H1 (cell line): ENCODE data around the gene PRTG. TPM values are rescaled to one million over a fixed set of nuclear protein-coding genes. Genes with fewer than 3 reads are reported as not detected.

Source experiments
- CTCF ChIA-PET: fragments of 300-600 bp; sonication (Branson Sonifier 250); formaldehyde crosslinking; loops from one replicate; lab custom pipeline; 2021; ENCODE audit not compliant: partially characterized antibody; lab: Charles Lee
- POLR2A ChIA-PET: fragments of 300-600 bp; sonication (Branson Sonifier 250); formaldehyde crosslinking; loops from one replicate; lab custom pipeline; 2021; ENCODE audit warnings: inconsistent platforms; ENCODE audit not compliant: partially characterized antibody; lab: Charles Lee
- DNase-seq, 2 experiments: peaks; one replicate each; pipeline versions ENCODE4 v3.0.0 to v3.0.0-alpha.2; 2010 to 2022; ENCODE audit warnings: low spot score in 2 of 2, low read depth in 1 of 2, mixed read lengths in 1 of 2
- FAIRE-seq: peaks from 2 replicates; lab custom pipeline; 2011; peaks lifted over from hg19 to GRCh38; lab: Jason Lieb, UNC
- H2AFZ ChIP-seq: 2 replicates; pipeline ENCODE4 v1.8.1; 2012; ENCODE audit warnings: low read length, inconsistent platforms
- H2AK5ac ChIP-seq: 2 replicates; pipeline ENCODE4 v1.6.1; 2013; ENCODE audit warnings: low read depth, low read length
- H2BK120ac ChIP-seq: replicated peaks from 2 replicates; pipeline ENCODE3; 2013; ENCODE audit warnings: low read depth, low read length, inconsistent platforms
- H2BK12ac ChIP-seq: 2 replicates; pipeline ENCODE4 v1.6.1; 2013; ENCODE audit warnings: low read depth, low read length
- H2BK15ac ChIP-seq: 2 replicates; pipeline ENCODE4 v1.6.1; 2013; ENCODE audit warnings: low read length
- H2BK20ac ChIP-seq: 2 replicates; pipeline ENCODE4 v1.6.1; 2013; ENCODE audit warnings: low read length
- H2BK5ac ChIP-seq: 2 replicates; pipeline ENCODE4 v1.6.1; 2013; ENCODE audit warnings: low read depth, low read length
- H3K14ac ChIP-seq: 2 replicates; pipeline ENCODE4 v1.6.1; 2013; ENCODE audit warnings: inconsistent platforms; ENCODE audit not compliant: insufficient read length
- H3K18ac ChIP-seq: 2 replicates; pipeline ENCODE4 v1.6.1; 2013; ENCODE audit warnings: low read length; ENCODE audit errors: extremely low read depth
- H3K23ac ChIP-seq: 2 replicates; pipeline ENCODE4 v1.6.1; 2013; ENCODE audit warnings: inconsistent platforms; ENCODE audit not compliant: insufficient read length
- H3K23me2 ChIP-seq: 2 replicates; pipeline ENCODE4 v1.6.1; 2013; ENCODE audit warnings: low read depth, low read length
- H3K27ac ChIP-seq: 2 replicates; pipeline ENCODE4 v1.6.1; 2011; ENCODE audit warnings: low read depth, low read length, inconsistent platforms
- H3K27me3 ChIP-seq, 4 experiments: replicated peaks in 1 of 4; 1 replicate in 1 of 4; 2 replicates in 3 of 4; pipeline versions ENCODE4 v1.6.1 to v1.8.1; 2011 to 2013; ENCODE audit warnings: low read length in 3 of 4, mild to moderate bottlenecking in 3 of 4, inconsistent platforms in 2 of 4, mixed read lengths in 2 of 4, moderate library complexity in 1 of 4; ENCODE audit not compliant: control insufficient read depth in 3 of 4, insufficient read depth in 3 of 4; ENCODE audit errors: extremely low read depth in 1 of 4
- H3K36me3 ChIP-seq, 4 experiments: 2 replicates each; pipeline versions ENCODE4 v1.6.1 to v1.8.1; 2011 to 2013; ENCODE audit warnings: mild to moderate bottlenecking in 4 of 4, low read length in 3 of 4, moderate library complexity in 2 of 4, control low read depth in 1 of 4, inconsistent platforms in 1 of 4; ENCODE audit not compliant: insufficient read depth in 4 of 4, control insufficient read depth in 2 of 4
- H3K4ac ChIP-seq: replicated peaks from 2 replicates; pipeline ENCODE3; 2013; ENCODE audit warnings: low read length, low read depth, mixed read lengths, inconsistent platforms; ENCODE audit not compliant: insufficient read length
- H3K4me1 ChIP-seq, 4 experiments: replicated peaks in 1 of 4; 1 replicate in 1 of 4; 2 replicates in 3 of 4; pipeline versions ENCODE4 v1.6.1 to v1.8.1; 2011 to 2013; ENCODE audit warnings: low read length in 3 of 4, inconsistent platforms in 2 of 4, mixed read lengths in 1 of 4; ENCODE audit not compliant: insufficient read depth in 4 of 4, control insufficient read depth in 3 of 4
- H3K4me2 ChIP-seq, 2 experiments: 2 replicates each; pipeline versions ENCODE4 v1.6.1 to v1.8.1; 2011 to 2013; ENCODE audit warnings: low read depth in 2 of 2, low read length in 2 of 2, control low read depth in 1 of 2, inconsistent platforms in 1 of 2, mild to moderate bottlenecking in 1 of 2; ENCODE audit not compliant: insufficient read depth in 1 of 2
- H3K4me3 ChIP-seq, 4 experiments: fragments of 200-600, 300-600 bp in 1 of 4; sonication (generic), shearing (Covaris generic), sonication (Bioruptor Twin) in 1 of 4; 2 replicates each; pipeline versions ENCODE4 v1.5.1 to v1.8.1; 2011 to 2016; ENCODE audit warnings: low read length in 4 of 4, low read depth in 3 of 4, control low read depth in 2 of 4, inconsistent platforms in 2 of 4, mild to moderate bottlenecking in 2 of 4, mixed read lengths in 1 of 4, moderate library complexity in 1 of 4; ENCODE audit not compliant: insufficient read depth in 2 of 4; ENCODE audit errors: extremely low read depth in 1 of 4
- H3K56ac ChIP-seq: replicated peaks from 2 replicates; pipeline ENCODE3; 2013; ENCODE audit warnings: low read depth, mild to moderate bottlenecking, mixed read lengths, low read length, inconsistent platforms; ENCODE audit not compliant: insufficient read length
- H3K79me1 ChIP-seq: 2 replicates; pipeline ENCODE4 v1.6.1; 2013; ENCODE audit warnings: low read depth, low read length, control low read depth
- H3K79me2 ChIP-seq, 2 experiments: 2 replicates each; pipeline versions ENCODE4 v1.6.1 to v1.8.1; 2012 to 2013; ENCODE audit warnings: low read length in 2 of 2, mild to moderate bottlenecking in 2 of 2, inconsistent platforms in 1 of 2; ENCODE audit not compliant: insufficient read depth in 2 of 2, control insufficient read depth in 1 of 2
- H3K9ac ChIP-seq, 4 experiments: replicated peaks in 1 of 4; 1 replicate in 1 of 4; 2 replicates in 3 of 4; pipeline versions ENCODE4 v1.6.1 to v1.8.1; 2011 to 2013; ENCODE audit warnings: low read depth in 3 of 4, low read length in 3 of 4, control low read depth in 2 of 4, mild to moderate bottlenecking in 2 of 4, moderate library complexity in 2 of 4, inconsistent platforms in 1 of 4; ENCODE audit errors: extremely low read depth in 1 of 4
- H3K9me3 ChIP-seq, 2 experiments: 2 replicates each; pipeline versions ENCODE4 v1.6.1 to v1.8.1; 2012 to 2013; ENCODE audit warnings: mild to moderate bottlenecking in 2 of 2, moderate library complexity in 2 of 2, control low read depth in 1 of 2, inconsistent platforms in 1 of 2, low read depth in 1 of 2, low read length in 1 of 2, mixed read lengths in 1 of 2; ENCODE audit not compliant: insufficient read depth in 2 of 2
- H4K20me1 ChIP-seq, 2 experiments: replicated peaks in 1 of 2; 2 replicates each; pipeline versions ENCODE3 to v1.8.1; 2011 to 2013; ENCODE audit warnings: inconsistent platforms in 2 of 2, low read length in 2 of 2, mild to moderate bottlenecking in 1 of 2; ENCODE audit not compliant: insufficient read depth in 2 of 2, control insufficient read depth in 1 of 2
- H4K5ac ChIP-seq: 2 replicates; pipeline ENCODE4 v1.6.1; 2013; ENCODE audit warnings: low read length, low read depth, mixed read lengths, inconsistent platforms; ENCODE audit not compliant: insufficient read length
- H4K8ac ChIP-seq: 2 replicates; pipeline ENCODE4 v1.8.0; 2013; ENCODE audit warnings: mild to moderate bottlenecking, moderate library complexity, low read length, inconsistent platforms; ENCODE audit not compliant: insufficient read depth; ENCODE audit errors: extremely low read depth
- H4K91ac ChIP-seq: replicated peaks from 2 replicates; pipeline ENCODE3; 2013; ENCODE audit warnings: low read length, mixed read lengths, inconsistent platforms; ENCODE audit not compliant: insufficient read length
- ASH2L ChIP-seq: fragments of 200-600, 300-600 bp; sonication (generic); IDR thresholded peaks from one replicate; pipeline ENCODE4 v1.7.1; 2017; ENCODE audit warnings: low read length
- BACH1 ChIP-seq: IDR thresholded peaks from 2 replicates; pipeline ENCODE4 v1.6.1; 2012; ENCODE audit warnings: low read length, improper control_type of control experiment
- CTBP2 ChIP-seq: IDR thresholded peaks from 2 replicates; pipeline ENCODE4 v1.7.0; 2011; ENCODE audit warnings: borderline replicate concordance, mild to moderate bottlenecking, moderate library complexity, mixed read lengths, low read length; ENCODE audit not compliant: insufficient read depth, insufficient read length
- KDM1A ChIP-seq: fragments of 200-600, 300-600 bp; sonication (generic); IDR thresholded peaks from 2 replicates; pipeline ENCODE4 v1.7.1; 2016; ENCODE audit warnings: mild to moderate bottlenecking, low read length, borderline replicate concordance
- MAX ChIP-seq: IDR thresholded peaks from 2 replicates; pipeline ENCODE4 v1.6.1; 2012; ENCODE audit warnings: inconsistent platforms
- NANOG ChIP-seq: IDR thresholded peaks from 2 replicates; pipeline ENCODE4 v1.6.1; 2011; ENCODE audit warnings: low read length, low read depth, mild to moderate bottlenecking, inconsistent platforms; ENCODE audit not compliant: insufficient read depth, poor library complexity, severe bottlenecking
- POLR2AphosphoS5 ChIP-seq: IDR thresholded peaks from 2 replicates; pipeline ENCODE4 v1.6.1; 2011; ENCODE audit warnings: low read depth, low read length
- RNF2 ChIP-seq: fragments of 200-900, 300-1000 bp; sonication (generic); IDR thresholded peaks from 2 replicates; pipeline ENCODE4 v1.7.1; 2016; ENCODE audit warnings: borderline replicate concordance, low read depth, mild to moderate bottlenecking, antibody characterized with exemption, low read length; ENCODE audit not compliant: poor library complexity, severe bottlenecking; ENCODE audit errors: missing control alignments
- SIN3A ChIP-seq, 2 experiments: IDR thresholded peaks in 1 of 2; conservative IDR thresholded peaks in 1 of 2; 2 replicates each; pipeline ENCODE4 v1.6.1; 2011 to 2012; ENCODE audit warnings: low read length in 2 of 2, improper control_type of control experiment in 1 of 2, low read depth in 1 of 2, mild to moderate bottlenecking in 1 of 2
- SP2 ChIP-seq: IDR thresholded peaks from 2 replicates; pipeline ENCODE4 v1.6.1; 2012; ENCODE audit warnings: mild to moderate bottlenecking, low read length, inconsistent platforms
- SP4 ChIP-seq: IDR thresholded peaks from 2 replicates; pipeline ENCODE4 v1.6.1; 2012; ENCODE audit warnings: low read length, inconsistent platforms
- USF2 ChIP-seq: IDR thresholded peaks from 2 replicates; pipeline ENCODE4 v1.6.1; 2011; ENCODE audit warnings: low read length, improper control_type of control experiment
- YY1 ChIP-seq: IDR thresholded peaks from 2 replicates; pipeline ENCODE4 v1.6.1; 2011; ENCODE audit warnings: low read depth, mild to moderate bottlenecking, low read length
- WGBS, 2 experiments: shearing (Covaris generic) in 1 of 2; methylation state at CpG; one replicate each; pipeline versions ENCODE4 v1.1.6 to v1.1.7; 2013 to 2015; ENCODE audit warnings: low lambda C conversion rate in 2 of 2, mixed read lengths in 2 of 2, inconsistent platforms in 1 of 2, low coverage in 1 of 2, missing lambda C conversion rate in 1 of 2; ENCODE audit not compliant: insufficient replicate concordance in 2 of 2, insufficient coverage in 1 of 2, insufficient read length in 1 of 2; ENCODE audit errors: extremely low coverage in 1 of 2, missing lambda C conversion rate in 1 of 2; 5-methylcytosine and 5-hydroxymethylcytosine counted together
- polyA plus RNA-seq, 7 experiments: library from polyadenylated mRNA; depleted of rRNA in 3 of 7; stranded (reverse) in 5 of 7; unstranded in 2 of 7; fragments of >200 nt in 5 of 7; fragments of 200-250 nt in 2 of 7; gene quantifications; 1 replicate in 5 of 7; 2 replicates in 1 of 7; 4 replicates in 1 of 7; pipeline versions ENCODE4 v1.2.1 to v1.2.3, GENCODE V29; 2011 to 2013; ENCODE audit warnings: missing spikeins in 2 of 7, mixed read lengths in 2 of 7
- total RNA-seq: library from RNA; stranded (reverse); fragmentation: NEBNext Ultra II Directional; extraction: Animal tissue kit (Norgen Biotek cat#: 25700); gene quantifications from 2 replicates; pipeline ENCODE4 v1.2.1, GENCODE V29; 2021

Gene PRTG
- total and polyA plus RNA-seq, 2 of the 8 experiments (the other 6 are each of a cell fraction or from before 2014, with no cell fraction given) = 3.1 to 3.2 TPM

- no peak overlapping the region for H4K8ac ChIP-seq
- H2BK12ac ChIP-seq = no peak overlapping the region
- no peak overlapping the region for H3K18ac ChIP-seq
- H2BK20ac ChIP-seq = no peak overlapping the region
- no peaks in the 10 kb centered on the region for H3K79me1 ChIP-seq
- H3K79me2 ChIP-seq = no peaks in the 10 kb centered on the region
- H3K14ac ChIP-seq = no peak overlapping the region
- no peak for DNase-seq
- no peak overlapping the region for H2BK120ac ChIP-seq
- H2AK5ac ChIP-seq = no peak overlapping the region
- H3K9ac ChIP-seq = no peak overlapping the region
- FAIRE-seq = no peak
- no peak overlapping the region for H3K23ac ChIP-seq
- no peaks in the 10 kb centered on the region; a peak in 1 of 4 replicates for H3K9me3 ChIP-seq
- H2AFZ ChIP-seq = no peak overlapping the region
- no peak overlapping the region for H3K4me2 ChIP-seq
- no peak overlapping the region for H4K91ac ChIP-seq
- H3K56ac ChIP-seq = no peak overlapping the region
- no peaks in the 10 kb centered on the region for H3K27me3 ChIP-seq
- H3K4me3 ChIP-seq = no peak overlapping the region
- H2BK15ac ChIP-seq = no peak overlapping the region
- POLR2A ChIA-PET = no interaction called here
- H4K5ac ChIP-seq = no peak overlapping the region
- CTCF ChIA-PET = no interaction called here
- WGBS, 2 experiments = 88% methylated on average over 5 of the region's 5 CpGs; no CpG with 5 or more reads in 1 of the 2 experiments
- H3K36me3 ChIP-seq = no peaks in the 10 kb centered on the region
- H3K4me1 ChIP-seq = no peaks in the 10 kb centered on the region
- no peak overlapping the region for H2BK5ac ChIP-seq
- H3K23me2 ChIP-seq = no peaks in the 10 kb centered on the region
- H4K20me1 ChIP-seq = no peaks in the 10 kb centered on the region
- H3K27ac ChIP-seq = no peak overlapping the region
- no peak overlapping the region for H3K4ac ChIP-seq
- no peak for TF ChIP-seq RNF2
- TF ChIP-seq USF2 = no peak
- TF ChIP-seq SP2 = no peak
- no peak for TF ChIP-seq SP4
- no peak for TF ChIP-seq YY1
- TF ChIP-seq SIN3A (conservative IDR thresholded peaks at IDR 0.05 in 1 of 2, IDR thresholded peaks at IDR 0.05 in 1 of 2; ENCODE audit: low read depth in 1 of 2, low read length in 2 of 2) = no peak
- no peak for TF ChIP-seq ASH2L
- TF ChIP-seq NANOG = no peak
- no peak for TF ChIP-seq POLR2AphosphoS5
- no peak for TF ChIP-seq CTBP2
- no peak for TF ChIP-seq MAX
- no peak for TF ChIP-seq KDM1A
- no peak for TF ChIP-seq BACH1
Observed at GRCh38 chr15:55601374-55601773, 141.6 kb downstream of the PRTG start.
